Erythroblast (primary cell): ENCODE results near the gene PLD3.

Source experiments
- GATA1 ChIP-seq: IDR thresholded peaks from 2 replicates; pipeline ENCODE4 v1.6.1; 2011; ENCODE audit warnings: low read depth, mild to moderate bottlenecking, control low read depth, low read length, moderate library complexity
- POLR2A ChIP-seq: IDR thresholded peaks from 2 replicates; pipeline ENCODE4 v1.6.1; 2011; ENCODE audit warnings: mild to moderate bottlenecking, low read length

- no peak for TF ChIP-seq POLR2A
- no peak for TF ChIP-seq GATA1
Observed at GRCh38 chr19:40367577-40368434, 19.3 kb downstream of the PLD3 start.
